Nucleus accumbens (tissue), 56 donors: ENCODE data around the gene ENOX1.

Source experiments
- DNase-seq, 56 donors: peaks; one replicate each; lab custom pipeline; 2025; lab: John Stamatoyannopoulos, UW

The ENOX1 gene

GRCh38 chr13:43238341-43239083 lies 548.3 kb downstream of the ENOX1 start:
- DNase-seq = no peak

GRCh38 chr13:43237616-43238015 lies 549.2 kb downstream of the ENOX1 start:
- no peak for DNase-seq

- no peak for DNase-seq
Measured at GRCh38 chr13:43235028-43235427, 551.7 kb downstream of the ENOX1 start.

- no peak for DNase-seq
Measured at GRCh38 chr13:43232873-43233265, 553.9 kb downstream of the ENOX1 start.

GRCh38 chr13:43232144-43232872 lies 554.5 kb downstream of the ENOX1 start:
- DNase-seq = no peak

- no peak for DNase-seq
Measured at GRCh38 chr13:43230989-43231388, 555.8 kb downstream of the ENOX1 start.

GRCh38 chr13:43229506-43229905 lies 557.3 kb downstream of the ENOX1 start:
- no peak for DNase-seq

- DNase-seq = peak in 3 of 56 donors; percentile 1 to 6 (median 5)
Measured at GRCh38 chr13:43227721-43228120, 559.1 kb downstream of the ENOX1 start.

- DNase-seq = no peak
Measured at GRCh38 chr13:43223216-43223615, 563.6 kb downstream of the ENOX1 start.

GRCh38 chr13:43222086-43222485 lies 564.7 kb downstream of the ENOX1 start:
- no peak for DNase-seq

- no peak for DNase-seq
Measured at GRCh38 chr13:43221611-43222010, 565.2 kb downstream of the ENOX1 start.

GRCh38 chr13:43220873-43221595 lies 565.7 kb downstream of the ENOX1 start:
- no peak for DNase-seq

- no peak for DNase-seq
Measured at GRCh38 chr13:43214124-43214523, 572.6 kb downstream of the ENOX1 start.

GRCh38 chr13:43206838-43207237 lies 579.9 kb downstream of the ENOX1 start:
- DNase-seq = no peak

GRCh38 chr13:43205416-43205815 lies 581.4 kb downstream of the ENOX1 start:
- no peak for DNase-seq

- DNase-seq = no peak
Measured at GRCh38 chr13:43204591-43204990, 582.2 kb downstream of the ENOX1 start.

GRCh38 chr13:43203781-43204180 lies 583.0 kb downstream of the ENOX1 start:
- no peak for DNase-seq

GRCh38 chr13:43200736-43201135 lies 586.0 kb downstream of the ENOX1 start:
- no peak for DNase-seq

- no peak for DNase-seq
Measured at GRCh38 chr13:43200307-43200706, 586.5 kb downstream of the ENOX1 start.

GRCh38 chr13:43196750-43197370 lies 589.9 kb downstream of the ENOX1 start:
- DNase-seq = no peak

- peak in 1 of 56 donors; percentile 1 for DNase-seq
Measured at GRCh38 chr13:43196086-43196621, 590.6 kb downstream of the ENOX1 start.
